GM18505 (cell line): ENCODE results near the gene DCLK2.

ENCODE experiments used
- ATAC-seq: cut with Tn5 transposase; IDR thresholded peaks from one replicate; pipeline ENCODE4 v1.9.1; 2021; ENCODE audit not compliant: unreplicated experiment
- POLR2A ChIP-seq: IDR thresholded peaks from 4 replicates; pipeline ENCODE4 v1.6.1; 2011; ENCODE audit warnings: borderline replicate concordance; ENCODE audit not compliant: insufficient read depth, insufficient read length; ENCODE audit errors: extremely low read depth

The DCLK2 gene

DNA sequence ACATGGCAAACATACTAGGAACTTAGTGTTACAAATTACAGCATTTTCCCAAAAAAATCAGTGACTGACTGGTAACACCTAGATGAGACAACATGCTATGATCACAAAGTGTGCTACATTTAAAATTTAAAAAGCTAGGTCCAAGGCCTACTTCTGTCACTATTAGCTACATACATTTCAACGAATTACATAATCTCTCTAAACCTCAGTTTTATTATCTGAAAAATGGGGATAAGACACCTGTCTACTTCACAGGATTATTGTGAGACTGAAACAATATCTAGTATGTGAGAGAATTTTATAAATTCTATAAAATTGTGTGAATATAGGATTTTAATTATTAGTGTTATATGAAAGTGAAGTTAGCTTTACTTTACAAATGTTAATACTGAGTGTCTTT is 228.5 kb downstream of the DCLK2 start:
- TF ChIP-seq POLR2A: no peak

More for the DNA sequence above, 228.5 kb downstream of the DCLK2 start:
- no peak for ATAC-seq
